GM12892 (cell line): ENCODE results near the gene PDGFA.

ENCODE experiments used
- POLR2A ChIP-seq: IDR thresholded peaks from 2 replicates; pipeline ENCODE4 v1.6.1; 2011; ENCODE audit warnings: low read depth, low read length, control low read depth
- POLR2AphosphoS5 ChIP-seq: IDR thresholded peaks from 2 replicates; pipeline ENCODE4 v1.6.1; 2011; ENCODE audit warnings: low read depth, low read length, control low read depth
- TAF1 ChIP-seq: IDR thresholded peaks from 2 replicates; pipeline ENCODE4 v1.6.1; 2011; ENCODE audit warnings: low read depth, mild to moderate bottlenecking, control low read depth, low read length, borderline replicate concordance

GRCh38 chr7:496528-497295 is 22.9 kb downstream of the PDGFA start:
- TF ChIP-seq POLR2AphosphoS5, result no peak
- TF ChIP-seq TAF1, result no peak
- TF ChIP-seq POLR2A, result no peak
